GM10248 (cell line): ENCODE data around the gene ADH6.

Source experiments
- CTCF ChIA-PET: fragments of 300-600 bp; sonication (Branson Sonifier 250); formaldehyde crosslinking; extraction: SDS; loops from one replicate; lab custom pipeline; 2021; ENCODE audit warnings: antibody characterized with exemption; lab: Yijun Ruan, JAX
- POLR2A ChIA-PET: fragments of 350-650 bp; sonication (Branson Sonifier 250); formaldehyde crosslinking; extraction: SDS; loops from one replicate; lab custom pipeline; 2020; ENCODE audit warnings: antibody characterized with exemption; lab: Yijun Ruan, JAX
- DNase-seq: peaks from one replicate; pipeline ENCODE4 v3.0.0; 2012; ENCODE audit errors: extremely low spot score
- CTCF ChIP-seq: IDR thresholded peaks from 2 replicates; pipeline ENCODE4 v1.5.1; 2012; ENCODE audit warnings: mild to moderate bottlenecking, low read depth; ENCODE audit errors: extremely low read depth, missing control alignments, control extremely low read depth

Gene ADH6

GRCh38 chr4:99154658-99155342 is 64.2 kb downstream of the ADH6 start:
- TF ChIP-seq CTCF, result no peak
- no peak for DNase-seq
- POLR2A ChIA-PET, result no interaction called here
- CTCF ChIA-PET, result no interaction called here
